Femur (tissue), 1 donor: ENCODE results near the gene CRHR2.

Source experiments
- DNase-seq: peaks from one replicate; pipeline ENCODE4 v3.0.0-alpha.2; 2017

The CRHR2 gene

GRCh38 chr7:30616318-30616717 lies 65.9 kb downstream of the CRHR2 start:
- DNase-seq = no peak

GRCh38 chr7:30613366-30614325 lies 68.6 kb downstream of the CRHR2 start:
- DNase-seq = no peak

GRCh38 chr7:30612658-30613265 lies 69.5 kb downstream of the CRHR2 start:
- no peak for DNase-seq

- DNase-seq = no peak
Measured at GRCh38 chr7:30605832-30606231, 76.4 kb downstream of the CRHR2 start.

GRCh38 chr7:30604901-30605300 lies 77.4 kb downstream of the CRHR2 start:
- no peak for DNase-seq
